GM19468 (cell line): ENCODE data around the gene FAM177A1.

Experiments
- ATAC-seq: cut with Tn5 transposase; IDR thresholded peaks from one replicate; pipeline ENCODE4 v1.9.1; 2021; ENCODE audit warnings: mild to moderate bottlenecking, moderate library complexity, moderate number of reproducible peaks; ENCODE audit not compliant: unreplicated experiment; ENCODE audit errors: extremely low read depth

FAM177A1 gene

DNA sequence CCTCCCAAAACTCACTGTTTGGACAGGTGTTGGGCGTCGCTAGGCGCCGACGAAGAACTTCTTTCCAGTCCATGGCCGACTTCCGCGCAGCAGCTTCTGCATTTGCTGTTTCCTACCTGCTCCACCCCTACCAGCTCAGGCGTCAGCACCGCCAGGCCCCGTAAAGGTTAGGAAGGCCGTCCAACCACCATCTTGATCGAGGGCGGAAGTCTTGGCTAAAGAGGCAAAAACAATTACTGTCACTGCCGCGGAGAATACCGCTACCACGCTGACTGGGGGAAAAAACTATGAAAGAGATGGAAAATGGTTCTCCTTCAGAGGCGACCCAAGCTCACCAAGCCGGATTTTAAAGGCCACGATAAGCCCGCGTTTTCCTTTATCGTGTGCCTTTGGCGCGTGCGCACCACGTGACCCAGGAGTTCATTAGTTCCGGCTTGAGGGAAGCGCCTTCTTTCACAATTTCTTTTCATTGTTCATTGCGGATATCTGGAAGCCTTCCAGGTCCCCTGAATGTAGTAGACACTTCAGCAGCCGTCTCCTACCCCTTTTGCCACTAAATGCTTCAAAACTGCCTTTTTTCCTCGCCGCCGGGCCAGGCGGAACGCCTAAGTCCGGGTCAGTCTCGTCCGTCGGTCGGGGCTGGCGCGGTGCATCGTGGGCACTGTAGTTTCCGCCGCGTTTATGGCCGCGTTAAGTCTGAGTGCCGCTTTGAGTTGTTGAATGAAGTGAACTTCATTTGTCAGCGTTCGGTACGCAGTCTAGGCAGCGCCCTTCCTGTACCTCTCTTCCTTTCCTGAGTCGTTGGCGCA is 76.0 kb downstream of the FAM177A1 start, which contains the start of the genes PPP2R3C and PRORP:
Gene PPP2R3C (minus strand): TSS at position 104 of the 809 bp plus-strand sequence. CDS start 31 bp downstream, at position 73.
Gene PRORP (plus strand): TSS at position 666 of the 809 bp plus-strand sequence. CDS start 694 bp downstream, outside the sequence.
- ATAC-seq, result peak; percentile 75

DNA sequence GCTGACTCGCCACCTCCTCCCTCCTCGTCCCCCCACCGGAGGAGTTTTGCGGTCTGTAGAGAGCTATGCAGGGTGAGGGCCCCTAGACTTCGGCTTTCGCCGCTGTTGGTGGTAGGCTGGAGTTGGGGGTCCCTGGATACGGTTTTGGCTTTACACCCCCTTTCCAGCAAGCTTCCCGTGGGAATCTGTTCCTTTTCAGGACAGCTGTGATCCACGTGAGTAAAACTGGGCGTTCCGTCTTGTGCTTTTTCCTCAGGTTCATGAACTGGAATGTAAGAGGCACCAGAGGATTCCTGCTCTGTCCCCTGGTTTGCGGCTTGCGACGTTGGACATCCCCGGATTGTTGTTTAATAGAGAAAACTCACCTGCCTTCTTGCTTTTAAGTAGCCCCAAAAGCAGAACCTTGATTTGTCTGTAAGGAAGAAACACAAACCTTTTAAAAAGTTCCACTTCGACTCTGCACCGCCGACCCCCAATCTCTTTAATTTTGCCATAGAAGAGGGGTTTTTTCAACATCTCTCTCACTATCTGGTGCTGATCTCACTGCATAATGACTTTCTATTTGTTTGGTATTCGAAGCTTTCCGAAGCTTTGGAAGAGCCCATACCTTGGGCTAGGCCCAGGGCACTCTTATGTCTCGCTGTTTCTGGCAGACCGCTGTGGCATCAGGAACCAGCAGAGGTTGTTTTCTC is 76.8 kb downstream of the FAM177A1 start:
- no peak for ATAC-seq

DNA sequence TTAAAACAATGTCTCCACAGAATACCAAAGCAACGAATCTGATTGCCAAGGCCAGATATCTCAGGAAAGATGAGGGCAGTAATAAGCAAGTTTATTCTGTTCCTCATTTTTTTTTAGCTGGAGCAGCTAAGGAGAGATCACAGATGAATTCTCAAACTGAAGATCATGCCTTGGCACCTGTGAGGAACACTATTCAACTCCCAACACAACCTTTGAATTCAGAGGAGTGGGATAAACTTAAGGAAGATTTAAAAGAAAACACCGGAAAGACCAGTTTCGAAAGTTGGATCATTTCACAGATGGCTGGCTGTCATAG is 77.3 kb downstream of the FAM177A1 start:
- no peak for ATAC-seq

DNA sequence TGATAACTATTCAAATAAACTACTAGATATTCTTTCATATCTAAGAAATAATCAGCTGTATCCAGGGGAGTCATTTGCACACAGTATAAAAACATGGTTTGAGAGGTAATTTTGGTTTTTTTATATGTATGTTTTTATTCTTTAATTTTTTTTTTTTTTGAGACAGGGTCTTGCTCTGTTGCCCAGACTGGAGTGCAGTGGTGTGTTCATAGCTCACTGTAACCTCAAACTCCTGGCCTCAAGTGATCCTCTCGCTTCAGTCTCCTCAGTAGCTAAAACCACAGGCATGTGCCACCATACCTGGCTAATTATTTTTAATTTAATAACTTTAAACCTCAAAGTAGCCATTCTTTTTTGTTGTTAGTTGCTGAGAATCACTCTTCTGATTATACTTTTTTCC is 78.1 kb downstream of the FAM177A1 start:
- no peak for ATAC-seq
